Thoracic aorta (tissue), 2 donors: ENCODE measurements around the gene HIVEP2. TPM values are rescaled to one million over a fixed set of nuclear protein-coding genes. Genes with fewer than 3 reads are reported as not detected.

Experiments
- ATAC-seq: fragments of 150-250 bp; one replicate; pipeline ENCODE4 v1.8.0; 2017; ENCODE audit warnings: low read depth; ENCODE audit not compliant: insufficient number of reproducible peaks, low FRiP score
- DNase-seq: peaks from one replicate; pipeline ENCODE4 v3.0.0-alpha.2; 2020; ENCODE audit warnings: low spot score
- H3K27ac ChIP-seq, 2 donors: fragments of 200-600 bp; sonication (generic); 1 replicate in 1 of 2; 2 replicates in 1 of 2; pipeline ENCODE4 v1.5.1; 2016; ENCODE audit warnings: mild to moderate bottlenecking in 2 of 2, moderate library complexity in 2 of 2
- H3K27me3 ChIP-seq: fragments of 200-600 bp; sonication (generic); replicated peaks from 2 replicates; pipeline ENCODE4 v1.6.0; 2016; ENCODE audit warnings: mild to moderate bottlenecking; ENCODE audit not compliant: insufficient read depth
- H3K36me3 ChIP-seq: fragments of 200-600 bp; sonication (generic); one replicate; pipeline ENCODE4 v1.5.1; 2016
- H3K4me1 ChIP-seq, 2 donors: fragments of 200-600 bp; sonication (generic); 1 replicate in 1 of 2; 2 replicates in 1 of 2; pipeline versions ENCODE4 v1.5.1 to v1.6.0; 2016; ENCODE audit warnings: low read depth in 2 of 2, mild to moderate bottlenecking in 1 of 2; ENCODE audit not compliant: control insufficient read depth in 1 of 2
- H3K4me3 ChIP-seq: fragments of 200-600 bp; sonication (generic); 2 replicates; pipeline ENCODE4 v1.5.1; 2016; ENCODE audit warnings: mild to moderate bottlenecking
- H3K9me3 ChIP-seq: fragments of 200-600 bp; sonication (generic); 2 replicates; pipeline ENCODE4 v1.5.1; 2016
- total RNA-seq, 2 donors: library from RNA; depleted of rRNA; stranded (reverse); fragments of >200 nt; gene quantifications; one replicate each; pipeline versions ENCODE4 v1.1.0 to v1.2.3, GENCODE V29; 2016
- TF ChIP-seq, protein P1 (sequence below): fragments of 200-600 bp; sonication (generic); IDR thresholded peaks from one replicate; pipeline ENCODE4 v1.5.1; 2019; ENCODE audit warnings: antibody characterized with exemption

The HIVEP2 gene
- total RNA-seq, 2 donors from 2014 or later = 32.9 to 51.7 TPM

DNA sequence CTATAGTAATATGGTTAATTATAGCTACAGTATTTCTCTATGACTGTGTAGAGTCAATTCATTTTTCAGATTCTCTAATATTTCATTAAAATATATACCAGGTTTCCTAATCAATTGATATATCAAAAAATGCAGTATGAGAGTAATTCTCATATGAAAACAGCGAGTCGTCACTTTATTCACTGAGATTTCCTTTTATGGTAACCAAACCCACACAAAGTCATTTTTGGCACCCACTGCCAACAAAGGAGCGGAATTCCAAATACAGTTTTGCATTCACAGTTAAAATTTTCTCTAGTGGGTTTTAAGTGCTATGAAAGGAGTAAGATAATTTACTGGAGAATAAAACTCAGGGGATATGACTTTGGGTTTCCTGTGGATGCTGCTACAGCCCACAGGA, 163.8 kb downstream of the HIVEP2 start:
- H3K4me3 ChIP-seq = peak overlapping the region; percentile 49
- H3K36me3 ChIP-seq = no peaks in the 10 kb centered on the region
- TF ChIP-seq, protein P1, sequence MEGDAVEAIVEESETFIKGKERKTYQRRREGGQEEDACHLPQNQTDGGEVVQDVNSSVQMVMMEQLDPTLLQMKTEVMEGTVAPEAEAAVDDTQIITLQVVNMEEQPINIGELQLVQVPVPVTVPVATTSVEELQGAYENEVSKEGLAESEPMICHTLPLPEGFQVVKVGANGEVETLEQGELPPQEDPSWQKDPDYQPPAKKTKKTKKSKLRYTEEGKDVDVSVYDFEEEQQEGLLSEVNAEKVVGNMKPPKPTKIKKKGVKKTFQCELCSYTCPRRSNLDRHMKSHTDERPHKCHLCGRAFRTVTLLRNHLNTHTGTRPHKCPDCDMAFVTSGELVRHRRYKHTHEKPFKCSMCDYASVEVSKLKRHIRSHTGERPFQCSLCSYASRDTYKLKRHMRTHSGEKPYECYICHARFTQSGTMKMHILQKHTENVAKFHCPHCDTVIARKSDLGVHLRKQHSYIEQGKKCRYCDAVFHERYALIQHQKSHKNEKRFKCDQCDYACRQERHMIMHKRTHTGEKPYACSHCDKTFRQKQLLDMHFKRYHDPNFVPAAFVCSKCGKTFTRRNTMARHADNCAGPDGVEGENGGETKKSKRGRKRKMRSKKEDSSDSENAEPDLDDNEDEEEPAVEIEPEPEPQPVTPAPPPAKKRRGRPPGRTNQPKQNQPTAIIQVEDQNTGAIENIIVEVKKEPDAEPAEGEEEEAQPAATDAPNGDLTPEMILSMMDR = no peak
- H3K27ac ChIP-seq = peak overlapping the region in 1 of 2 donors; percentile 53
- peaks cover 19 to 29% of the 10 kb centered on the region in 2 donors for H3K4me1 ChIP-seq
- DNase-seq (no peak), ATAC-seq (no peak)
- H3K9me3 ChIP-seq = no peaks in the 10 kb centered on the region
- H3K27me3 ChIP-seq = no peaks in the 10 kb centered on the region

DNA sequence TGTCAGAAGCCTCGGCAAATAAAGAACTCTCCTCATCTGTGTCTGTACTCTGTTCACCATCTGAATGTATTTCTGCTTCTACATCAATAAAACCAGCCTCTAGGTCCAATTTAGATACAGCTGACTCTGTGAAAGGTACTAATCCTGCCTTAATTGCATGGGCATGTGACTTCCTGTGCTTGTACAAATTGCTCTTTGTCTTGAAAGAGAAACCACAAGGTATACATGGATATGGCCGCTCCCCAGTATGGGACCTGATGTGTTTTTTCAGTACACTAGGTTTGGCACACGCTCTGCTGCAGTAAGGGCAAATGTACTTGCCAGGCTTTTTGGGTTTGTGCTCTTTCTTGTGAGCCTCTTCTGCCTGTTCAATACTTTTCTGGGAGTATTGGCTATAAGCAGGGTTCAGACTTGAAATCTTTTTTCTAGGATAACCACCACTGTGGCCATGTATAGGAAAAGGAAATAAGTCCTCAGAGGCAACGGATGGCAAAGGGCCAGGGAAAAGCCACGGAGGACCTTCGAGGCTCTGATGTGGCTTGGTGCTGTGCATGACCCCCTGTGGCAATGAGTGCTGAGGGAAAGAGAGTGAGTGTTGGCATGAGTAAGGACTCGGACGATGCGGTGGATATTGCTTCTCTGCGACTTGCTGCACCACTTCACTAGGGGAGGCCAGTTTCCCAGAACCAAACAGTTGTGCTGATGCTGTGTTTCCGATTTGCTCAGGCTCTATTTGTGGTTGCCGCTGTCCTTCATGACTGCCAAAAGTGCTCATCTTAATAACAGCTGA, 170.9 kb downstream of the HIVEP2 start:
- no peaks in the 10 kb centered on the region for H3K9me3 ChIP-seq
- DNase-seq (no peak), ATAC-seq (no peak)
- peaks cover 15% of the 10 kb centered on the region for H3K36me3 ChIP-seq
- no peak overlapping the region for H3K27ac ChIP-seq
- no peaks in the 10 kb centered on the region for H3K27me3 ChIP-seq
- no peaks in the 10 kb centered on the region for H3K4me1 ChIP-seq
- TF ChIP-seq, protein P1 = no peak
- H3K4me3 ChIP-seq = no peak overlapping the region

- Histone ChIP-seq H3K36me3 (peaks cover 15% of the 10 kb centered on the region), H3K9me3 (no peaks in the 10 kb centered on the region), H3K27ac (no peak overlapping the region), H3K27me3 (no peaks in the 10 kb centered on the region), H3K4me1 (no peaks in the 10 kb centered on the region), H3K4me3 (no peak overlapping the region)
- TF ChIP-seq, protein P1 = no peak
- ATAC-seq (no peak), DNase-seq (no peak)
These were observed 171.7 kb downstream of the HIVEP2 start for GRCh38 chr6:142773324-142773723.

- Histone ChIP-seq H3K4me1 (no peaks in the 10 kb centered on the region), H3K4me3 (no peak overlapping the region), H3K27ac (no peak overlapping the region), H3K36me3 (peaks cover 15% of the 10 kb centered on the region), H3K27me3 (no peaks in the 10 kb centered on the region), H3K9me3 (no peaks in the 10 kb centered on the region)
- TF ChIP-seq, protein P1 = no peak
- DNase-seq (no peak), ATAC-seq (no peak)
These were observed 173.8 kb downstream of the HIVEP2 start for GRCh38 chr6:142771162-142771561.

DNA sequence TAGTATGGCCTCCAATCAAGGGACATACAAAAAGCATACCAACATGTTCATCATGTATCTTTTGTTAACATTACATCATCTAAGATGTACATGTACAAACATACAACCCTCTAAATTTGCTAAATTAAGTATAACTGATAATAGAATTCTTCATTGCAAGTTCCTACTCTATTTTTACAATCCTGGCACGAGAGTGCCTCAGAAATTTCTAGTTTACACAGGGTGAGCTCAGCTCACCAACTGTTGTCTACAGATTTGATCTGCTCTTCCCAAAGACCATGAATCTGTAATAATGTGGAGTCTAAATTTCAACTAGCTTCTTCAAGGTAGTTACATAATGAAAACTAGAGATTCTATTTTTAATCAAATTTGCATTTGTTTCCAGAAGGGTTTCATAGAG, 179.7 kb downstream of the HIVEP2 start:
- DNase-seq (no peak), ATAC-seq (no peak)

More for the DNA sequence above, 179.7 kb downstream of the HIVEP2 start:
- Histone ChIP-seq H3K27ac (no peak overlapping the region), H3K4me3 (no peak overlapping the region), H3K9me3 (no peaks in the 10 kb centered on the region), H3K36me3 (peaks cover 12% of the 10 kb centered on the region), H3K27me3 (no peaks in the 10 kb centered on the region), H3K4me1 (no peaks in the 10 kb centered on the region)
- TF ChIP-seq, protein P1 = no peak
